ENCODE results near the gene HSDL2.
"Not testable (repeated sequence)": the region's sequence is repeated elsewhere in the genome, so short reads cannot be mapped to it uniquely, and the experiment has no call there.

HSDL2 gene

GRCh38 chr9:112364761-112365160 lies 15.1 kb upstream of the HSDL2 start:
- Histone ChIP-seq H3K4me1 (ENCODE audit: control extremely low read depth in 1 of 4, control insufficient read depth in 4 of 4, insufficient read depth in 4 of 4, low read length in 3 of 4) (no peaks in the 10 kb centered on the region), H3K27me3 (replicated peaks in 2 of 5; ENCODE audit: control insufficient read depth in 4 of 5, insufficient read depth in 5 of 5, low read length in 4 of 5) (no peaks in the 10 kb centered on the region), H3K4me3 (ENCODE audit: control insufficient read depth in 1 of 7, extremely low read depth in 1 of 7, insufficient read depth in 4 of 7, low read depth in 2 of 7, low read length in 6 of 7) (no peak overlapping the region), H3K36me3 (ENCODE audit: control insufficient read depth in 4 of 4, insufficient read depth in 4 of 4, low read length in 3 of 4) (peaks cover 0 to 3% (median 0%) of the 10 kb centered on the region in 4 experiments), H3K9me3 (ENCODE audit: control extremely low read depth in 1 of 5, control insufficient read depth in 4 of 5, insufficient read depth in 2 of 5, low read depth in 1 of 5, low read length in 4 of 5) (peaks cover 0 to 18% (median 12%) of the 10 kb centered on the region in 5 experiments), H3K27ac (ENCODE audit: insufficient read depth in 1 of 2, low read depth in 1 of 2, low read length in 2 of 2, poor library complexity in 1 of 2, severe bottlenecking in 2 of 2) (no peak overlapping the region)
- POLR2A ChIA-PET: no interaction called here
- CTCF ChIA-PET: interaction anchor here (0.6 kb wide), 1 partner anchor 20 kb away, joined by 5 read pairs; no protein-coding TSS in a partner anchor
- WGBS (ENCODE audit: insufficient coverage): 100% methylated on average over 1 of the region's 3 CpGs
- no peak for DNase-seq

GRCh38 chr9:112365257-112365656 lies 14.7 kb upstream of the HSDL2 start:
- DNase-seq; H3K27me3 ChIP-seq (replicated peaks in 2 of 5; ENCODE audit: control insufficient read depth in 4 of 5, insufficient read depth in 5 of 5, low read length in 4 of 5); POLR2A ChIA-PET; H3K36me3 ChIP-seq (ENCODE audit: control insufficient read depth in 4 of 4, insufficient read depth in 4 of 4, low read length in 3 of 4); H3K4me1 ChIP-seq (ENCODE audit: control extremely low read depth in 1 of 4, control insufficient read depth in 4 of 4, insufficient read depth in 4 of 4, low read length in 3 of 4); H3K27ac ChIP-seq (ENCODE audit: insufficient read depth in 1 of 2, low read depth in 1 of 2, low read length in 2 of 2, poor library complexity in 1 of 2, severe bottlenecking in 2 of 2); H3K4me3 ChIP-seq (ENCODE audit: control insufficient read depth in 1 of 7, extremely low read depth in 1 of 7, insufficient read depth in 4 of 7, low read depth in 2 of 7, low read length in 6 of 7); CTCF ChIA-PET: not testable (repeated sequence)
- 100% methylated on average over 3 of the region's 3 CpGs for WGBS (ENCODE audit: insufficient coverage)
- peaks cover 0 to 21% (median 12%) of the 10 kb centered on the region in 5 experiments for H3K9me3 ChIP-seq (ENCODE audit: control extremely low read depth in 1 of 5, control insufficient read depth in 4 of 5, insufficient read depth in 2 of 5, low read depth in 1 of 5, low read length in 4 of 5)

GRCh38 chr9:112366591-112366990 lies 13.3 kb upstream of the HSDL2 start:
- Histone ChIP-seq H3K36me3 (ENCODE audit: control insufficient read depth in 4 of 4, insufficient read depth in 4 of 4, low read length in 3 of 4) (peaks cover 0 to 3% (median 1%) of the 10 kb centered on the region in 4 experiments), H3K9me3 (ENCODE audit: control extremely low read depth in 1 of 5, control insufficient read depth in 4 of 5, insufficient read depth in 2 of 5, low read depth in 1 of 5, low read length in 4 of 5) (peaks cover 0 to 26% (median 12%) of the 10 kb centered on the region in 5 experiments), H3K27ac (ENCODE audit: insufficient read depth in 1 of 2, low read depth in 1 of 2, low read length in 2 of 2, poor library complexity in 1 of 2, severe bottlenecking in 2 of 2) (no peak overlapping the region), H3K4me3 (ENCODE audit: control insufficient read depth in 1 of 7, extremely low read depth in 1 of 7, insufficient read depth in 4 of 7, low read depth in 2 of 7, low read length in 6 of 7) (no peak overlapping the region), H3K27me3 (replicated peaks in 2 of 5; ENCODE audit: control insufficient read depth in 4 of 5, insufficient read depth in 5 of 5, low read length in 4 of 5) (no peaks in the 10 kb centered on the region), H3K4me1 (ENCODE audit: control extremely low read depth in 1 of 4, control insufficient read depth in 4 of 4, insufficient read depth in 4 of 4, low read length in 3 of 4) (no peaks in the 10 kb centered on the region)
- 95% methylated on average over 3 of the region's 3 CpGs for WGBS (ENCODE audit: insufficient coverage)
- ChIA-PET CTCF (interaction anchor here (0.6 to 1.4 kb wide), 8 partner anchors 8 to 282 kb away, joined by 3 to 4 read pairs (median 4); no protein-coding TSS in a partner anchor), POLR2A (interaction anchor here (0.7 kb wide), 1 partner anchor 90 kb away, joined by 5 read pairs; no protein-coding TSS in a partner anchor)
- no peak for DNase-seq

GRCh38 chr9:112367465-112367864 lies 12.4 kb upstream of the HSDL2 start:
- ChIA-PET POLR2A (no interaction called here), CTCF (interaction anchor here (0.7 to 1.4 kb wide), 4 partner anchors 9 to 281 kb away, joined by 3 to 4 read pairs (median 4); no protein-coding TSS in a partner anchor)
- Histone ChIP-seq H3K27me3 (replicated peaks in 2 of 5; ENCODE audit: control insufficient read depth in 4 of 5, insufficient read depth in 5 of 5, low read length in 4 of 5) (no peaks in the 10 kb centered on the region), H3K4me1 (ENCODE audit: control extremely low read depth in 1 of 4, control insufficient read depth in 4 of 4, insufficient read depth in 4 of 4, low read length in 3 of 4) (no peaks in the 10 kb centered on the region), H3K27ac (ENCODE audit: insufficient read depth in 1 of 2, low read depth in 1 of 2, low read length in 2 of 2, poor library complexity in 1 of 2, severe bottlenecking in 2 of 2) (no peak overlapping the region), H3K4me3 (ENCODE audit: control insufficient read depth in 1 of 7, extremely low read depth in 1 of 7, insufficient read depth in 4 of 7, low read depth in 2 of 7, low read length in 6 of 7) (no peak overlapping the region), H3K9me3 (ENCODE audit: control extremely low read depth in 1 of 5, control insufficient read depth in 4 of 5, insufficient read depth in 2 of 5, low read depth in 1 of 5, low read length in 4 of 5) (peaks cover 0 to 26% (median 13%) of the 10 kb centered on the region in 5 experiments), H3K36me3 (ENCODE audit: control insufficient read depth in 4 of 4, insufficient read depth in 4 of 4, low read length in 3 of 4) (peaks cover 0 to 3% (median 1%) of the 10 kb centered on the region in 4 experiments)
- no peak for DNase-seq

- ChIA-PET CTCF (interaction anchor here (0.9 to 1.3 kb wide), 4 partner anchors 8 to 282 kb away, joined by 3 to 5 read pairs (median 4); no protein-coding TSS in a partner anchor), POLR2A (no interaction called here)
- no CpG with 5 or more reads among the region's 1 CpG for WGBS (ENCODE audit: insufficient coverage)
- peaks cover 0 to 5% (median 2%) of the 10 kb centered on the region in 4 experiments for H3K36me3 ChIP-seq (ENCODE audit: control insufficient read depth in 4 of 4, insufficient read depth in 4 of 4, low read length in 3 of 4)
- no peak overlapping the region for H3K4me3 ChIP-seq (ENCODE audit: control insufficient read depth in 1 of 7, extremely low read depth in 1 of 7, insufficient read depth in 4 of 7, low read depth in 2 of 7, low read length in 6 of 7)
- H3K9me3 ChIP-seq (ENCODE audit: control extremely low read depth in 1 of 5, control insufficient read depth in 4 of 5, insufficient read depth in 2 of 5, low read depth in 1 of 5, low read length in 4 of 5): peaks cover 0 to 26% (median 13%) of the 10 kb centered on the region in 5 experiments
- no peaks in the 10 kb centered on the region for H3K27me3 ChIP-seq (replicated peaks in 2 of 5; ENCODE audit: control insufficient read depth in 4 of 5, insufficient read depth in 5 of 5, low read length in 4 of 5)
- no peak for DNase-seq
- no peak overlapping the region for H3K27ac ChIP-seq (ENCODE audit: insufficient read depth in 1 of 2, low read depth in 1 of 2, low read length in 2 of 2, poor library complexity in 1 of 2, severe bottlenecking in 2 of 2)
- H3K4me1 ChIP-seq (ENCODE audit: control extremely low read depth in 1 of 4, control insufficient read depth in 4 of 4, insufficient read depth in 4 of 4, low read length in 3 of 4): no peaks in the 10 kb centered on the region
Measured at GRCh38 chr9:112369817-112370216, 10.1 kb upstream of the HSDL2 start.

- Histone ChIP-seq H3K9me3 (ENCODE audit: control extremely low read depth in 1 of 5, control insufficient read depth in 4 of 5, insufficient read depth in 2 of 5, low read depth in 1 of 5, low read length in 4 of 5) (peaks cover 0 to 18% (median 11%) of the 10 kb centered on the region in 5 experiments), H3K27me3 (replicated peaks in 2 of 5; ENCODE audit: control insufficient read depth in 4 of 5, insufficient read depth in 5 of 5, low read length in 4 of 5) (no peaks in the 10 kb centered on the region), H3K4me3 (ENCODE audit: control insufficient read depth in 1 of 7, extremely low read depth in 1 of 7, insufficient read depth in 4 of 7, low read depth in 2 of 7, low read length in 6 of 7) (no peak overlapping the region), H3K4me1 (ENCODE audit: control extremely low read depth in 1 of 4, control insufficient read depth in 4 of 4, insufficient read depth in 4 of 4, low read length in 3 of 4) (no peaks in the 10 kb centered on the region), H3K27ac (ENCODE audit: insufficient read depth in 1 of 2, low read depth in 1 of 2, low read length in 2 of 2, poor library complexity in 1 of 2, severe bottlenecking in 2 of 2) (no peak overlapping the region), H3K36me3 (ENCODE audit: control insufficient read depth in 4 of 4, insufficient read depth in 4 of 4, low read length in 3 of 4) (peaks cover 0 to 8% (median 3%) of the 10 kb centered on the region in 4 experiments)
- ChIA-PET CTCF (interaction anchor here (0.9 to 1.4 kb wide), 2 partner anchors 9 to 283 kb away, joined by 4 to 5 read pairs; no protein-coding TSS in a partner anchor), POLR2A (no interaction called here)
- DNase-seq: no peak
- WGBS (ENCODE audit: insufficient coverage): no CpG with 5 or more reads among the region's 1 CpG
Measured at GRCh38 chr9:112371060-112371459, 8.8 kb upstream of the HSDL2 start.

GRCh38 chr9:112373666-112374065 lies 6.2 kb upstream of the HSDL2 start:
- no CpG with 5 or more reads among the region's 2 CpGs for WGBS (ENCODE audit: insufficient coverage)
- POLR2A ChIA-PET: not testable (repeated sequence)

More at GRCh38 chr9:112373666-112374065, 6.2 kb upstream of the HSDL2 start:
- Histone ChIP-seq H3K4me1 (ENCODE audit: control extremely low read depth in 1 of 4, control insufficient read depth in 4 of 4, insufficient read depth in 4 of 4, low read length in 3 of 4) (peaks cover 8 to 22% (median 16%) of the 10 kb centered on the region in 4 experiments), H3K9me3 (ENCODE audit: control extremely low read depth in 1 of 5, control insufficient read depth in 4 of 5, insufficient read depth in 2 of 5, low read depth in 1 of 5, low read length in 4 of 5) (peaks cover 0 to 15% (median 7%) of the 10 kb centered on the region in 5 experiments)
- DNase-seq; H3K4me3 ChIP-seq (ENCODE audit: control insufficient read depth in 1 of 7, extremely low read depth in 1 of 7, insufficient read depth in 4 of 7, low read depth in 2 of 7, low read length in 6 of 7); H3K36me3 ChIP-seq (ENCODE audit: control insufficient read depth in 4 of 4, insufficient read depth in 4 of 4, low read length in 3 of 4); H3K27ac ChIP-seq (ENCODE audit: insufficient read depth in 1 of 2, low read depth in 1 of 2, low read length in 2 of 2, poor library complexity in 1 of 2, severe bottlenecking in 2 of 2); CTCF ChIA-PET; H3K27me3 ChIP-seq (replicated peaks in 2 of 5; ENCODE audit: control insufficient read depth in 4 of 5, insufficient read depth in 5 of 5, low read length in 4 of 5): not testable (repeated sequence)

Data from common myeloid progenitor, CD34-positive (primary cell).